CD4-positive, alpha-beta T cell (primary cell): Measurements from ENCODE around the gene LLGL2. TPM values are rescaled to one million over a fixed set of nuclear protein-coding genes. Genes with fewer than 3 reads are reported as not detected.
A peak's percentile ranks its signal among the peaks of the same experiment; 100 is the strongest.

Experiments
- ATAC-seq: fragments of 200-7000 bp; cut with Tn5 transposase; one replicate; pipeline ENCODE4 v1.10.0; 2022; ENCODE audit warnings: mild to moderate bottlenecking; ENCODE audit not compliant: poor library complexity
- CTCF ChIA-PET: fragments of 350-600 bp; sonication (Branson Sonifier 250); formaldehyde crosslinking; loops from one replicate; lab custom pipeline; 2021; ENCODE audit warnings: antibody characterized with exemption, inconsistent platforms; lab: Charles Lee
- POLR2A ChIA-PET: fragments of 350-600 bp; sonication (Branson Sonifier 250); formaldehyde crosslinking; loops from one replicate; lab custom pipeline; 2021; ENCODE audit warnings: antibody characterized with exemption, inconsistent platforms; lab: Charles Lee
- DNase-seq, 14 experiments: peaks; one replicate each; pipeline ENCODE4 v3.0.0-alpha.2; 2013 to 2020; ENCODE audit warnings: mixed read lengths in 2 of 14
- H3K27ac ChIP-seq, 2 donors: one replicate each; pipeline versions ENCODE4 v1.5.1 to v1.7.0; 2013; ENCODE audit warnings: low read length in 2 of 2, low read depth in 1 of 2, mild to moderate bottlenecking in 1 of 2
- H3K27me3 ChIP-seq, 2 experiments: 1 replicate in 1 of 2; 2 replicates in 1 of 2; pipeline versions ENCODE4 v1.6.1 to v1.7.0; 2013; ENCODE audit warnings: low read length in 2 of 2, control low read depth in 1 of 2, mild to moderate bottlenecking in 1 of 2, moderate library complexity in 1 of 2; ENCODE audit not compliant: insufficient read depth in 2 of 2, control insufficient read depth in 1 of 2
- H3K36me3 ChIP-seq: one replicate; pipeline ENCODE4 v1.6.1; 2013; ENCODE audit warnings: low read length, control low read depth; ENCODE audit not compliant: insufficient read depth
- H3K4me1 ChIP-seq: one replicate; pipeline ENCODE4 v1.6.1; 2013; ENCODE audit warnings: low read length, control low read depth; ENCODE audit not compliant: insufficient read depth
- H3K4me3 ChIP-seq: one replicate; pipeline ENCODE4 v1.5.1; 2013; ENCODE audit warnings: mild to moderate bottlenecking, low read length, moderate library complexity
- H3K9me3 ChIP-seq, 2 experiments: 1 replicate in 1 of 2; 2 replicates in 1 of 2; pipeline versions ENCODE4 v1.6.1 to v1.7.0; 2013; ENCODE audit warnings: low read length in 2 of 2, mild to moderate bottlenecking in 2 of 2, control low read depth in 1 of 2, moderate library complexity in 1 of 2; ENCODE audit not compliant: control insufficient read depth in 1 of 2, insufficient read depth in 1 of 2
- H3K27ac Mint-ChIP-seq: one replicate; pipeline ENCODE4 v1.8.0; 2020; ENCODE audit warnings: mixed read lengths
- H3K27me3 Mint-ChIP-seq: one replicate; pipeline ENCODE4 v1.8.0; 2021; ENCODE audit warnings: mixed read lengths
- H3K36me3 Mint-ChIP-seq: one replicate; pipeline ENCODE4 v1.8.0; 2021; ENCODE audit warnings: low read depth, mixed read lengths
- H3K4me1 Mint-ChIP-seq: one replicate; pipeline ENCODE4 v1.8.0; 2021; ENCODE audit warnings: low read depth, mixed read lengths
- H3K4me3 Mint-ChIP-seq: one replicate; pipeline ENCODE4 v1.8.0; 2020; ENCODE audit warnings: mild to moderate bottlenecking, mixed read lengths
- H3K9me3 Mint-ChIP-seq: one replicate; pipeline ENCODE4 v1.8.0; 2020; ENCODE audit warnings: mixed read lengths
- CTCF ChIP-seq: fragments of 200-600 bp; IDR thresholded peaks from one replicate; pipeline ENCODE4 v1.8.0; 2022; ENCODE audit warnings: antibody characterized with exemption, mild to moderate bottlenecking
- intact Hi-C, 2 experiments: fragments of 100-400 bp; cut with DNase I in 1 of 2; cut with micrococcal nuclease in 1 of 2; formaldehyde crosslinking; loops; one replicate each; pipeline versions ENCODE4 v1.15.1 to v1.9.0; 2023 to 2025; cut with DNase I, micrococcal nuclease
- total RNA-seq, 174 experiments: library from RNA in 2 of 174; stranded (reverse) in 2 of 174; gene quantifications; one replicate each; pipeline ENCODE4 v1.2.3 and lab custom pipeline; 2021 to 2026

Gene LLGL2
- total RNA-seq, 2 experiments from 2014 or later, result 31.2 to 34.2 TPM

- Mint-ChIP-seq H3K27me3 (no peaks in the 10 kb centered on the region), H3K36me3 (peaks cover 32% of the 10 kb centered on the region), H3K27ac (peak overlapping the region; percentile 91), H3K4me3 (peak overlapping the region; percentile 85), H3K9me3 (no peaks in the 10 kb centered on the region), H3K4me1 (peaks cover 27% of the 10 kb centered on the region)
- ATAC-seq, result peak; percentile 13
- peaks cover 44% of the 10 kb centered on the region for H3K4me1 ChIP-seq
- intact Hi-C loops, result loop anchor here (1.0 to 2.0 kb wide), 4 partner anchors 9 to 228 kb away; partner anchors contain the start of genes GRB2 (in 1 of the 2), LLGL2 (in 1 of the 2) and SLC25A19 (in 1 of the 2)
- ChIA-PET POLR2A (interaction anchor here (0.5 to 3.1 kb wide), 22 partner anchors 9 to 545 kb away, joined by 3 to 57 read pairs (median 6); partner anchors contain the start of genes GGA3, GRB2, HID1 and LLGL2), CTCF (interaction anchor here (0.8 to 2.1 kb wide), 9 partner anchors 8 to 247 kb away, joined by 3 to 26 read pairs (median 4); partner anchors contain the start of genes GRB2, LLGL2, MIF4GD and SLC25A19)
- H3K36me3 ChIP-seq, result peaks cover 24% of the 10 kb centered on the region
- H3K4me3 ChIP-seq, result peak overlapping the region; percentile 84
- TF ChIP-seq CTCF, result no peak
- H3K27me3 ChIP-seq, result peaks cover 9 to 10% of the 10 kb centered on the region in 2 experiments
- H3K27ac ChIP-seq, result peak overlapping the region in 1 of 2 donors; percentile 3
- DNase-seq, result peak in 10 of 14 experiments; percentile 13 to 67 (median 17)
- H3K9me3 ChIP-seq, result peaks cover 0 to 4% of the 10 kb centered on the region in 2 experiments
These were observed 8.7 kb upstream of the LLGL2 start for GRCh38 chr17:75516619-75517296.

- Histone ChIP-seq H3K27me3 (peaks cover 9 to 10% of the 10 kb centered on the region in 2 experiments), H3K27ac (peak overlapping the region; percentile 3 to 18), H3K4me3 (peak overlapping the region; percentile 84), H3K36me3 (peaks cover 30% of the 10 kb centered on the region), H3K4me1 (peaks cover 44% of the 10 kb centered on the region), H3K9me3 (peaks cover 0 to 4% of the 10 kb centered on the region in 2 experiments)
- Mint-ChIP-seq H3K36me3 (peaks cover 34% of the 10 kb centered on the region), H3K27ac (peak overlapping the region; percentile 91), H3K9me3 (no peaks in the 10 kb centered on the region), H3K27me3 (no peaks in the 10 kb centered on the region), H3K4me3 (peak overlapping the region; percentile 85), H3K4me1 (peaks cover 27% of the 10 kb centered on the region)
- POLR2A ChIA-PET, result interaction anchor here (1.4 to 3.1 kb wide), 12 partner anchors 9 to 338 kb away, joined by 4 to 57 read pairs (median 10); partner anchors contain the start of genes GRB2, LLGL2, MIF4GD and SLC25A19
- intact Hi-C loops, result loop anchor here (2.0 kb wide), 2 partner anchors 83 to 229 kb away; partner anchors contain the start of gene SLC25A19 (in 1 of the 2)
- DNase-seq (peak in 7 of 14 experiments; percentile 17 to 54 (median 37)), ATAC-seq (no peak)
- CTCF ChIA-PET, result interaction anchor here (0.7 to 2.1 kb wide), 4 partner anchors 8 to 316 kb away, joined by 3 to 26 read pairs (median 4); partner anchors contain the start of genes LLGL2, MIF4GD and SLC25A19
- peak; percentile 14 for TF ChIP-seq CTCF
These were observed 8.1 kb upstream of the LLGL2 start for GRCh38 chr17:75517297-75517865.

- intact Hi-C loops, result no loop called here
- Mint-ChIP-seq H3K9me3 (no peaks in the 10 kb centered on the region), H3K4me1 (peaks cover 29% of the 10 kb centered on the region), H3K27me3 (no peaks in the 10 kb centered on the region), H3K4me3 (peak overlapping the region; percentile 85), H3K27ac (peak overlapping the region; percentile 91), H3K36me3 (peaks cover 41% of the 10 kb centered on the region)
- H3K27me3 ChIP-seq, result peaks cover 9 to 10% of the 10 kb centered on the region in 2 experiments
- peaks cover 0 to 4% of the 10 kb centered on the region in 2 experiments for H3K9me3 ChIP-seq
- ATAC-seq, result peak; percentile 65
- peak overlapping the region; percentile 84 for H3K4me3 ChIP-seq
- POLR2A ChIA-PET, result interaction anchor here (0.9 to 3.1 kb wide), 7 partner anchors 8 to 337 kb away, joined by 3 to 57 read pairs (median 6); partner anchors contain the start of genes LLGL2, MIF4GD, SLC25A19 and TMEM94
- peak in 12 of 14 experiments; percentile 21 to 87 (median 46) for DNase-seq
- H3K4me1 ChIP-seq, result peaks cover 44% of the 10 kb centered on the region
- CTCF ChIA-PET, result interaction anchor here (0.7 to 1.3 kb wide), 3 partner anchors 25 to 317 kb away, joined by 3 read pairs; partner anchors contain the start of gene SLC25A19
- no peak for TF ChIP-seq CTCF
- H3K27ac ChIP-seq, result peak overlapping the region; percentile 18 to 22
- H3K36me3 ChIP-seq, result peaks cover 34% of the 10 kb centered on the region
These were observed 7.3 kb upstream of the LLGL2 start for GRCh38 chr17:75518201-75518600.
